ENCODE results near the gene TMEM39A. TPM values are rescaled to one million over a fixed set of nuclear protein-coding genes. Genes with fewer than 3 reads are reported as not detected.

The TMEM39A gene
- total and polyA plus RNA-seq, 12 donors = 10.4 to 70.5 (median 36.2) TPM

GRCh38 chr3:119507404-119507803 is 44.0 kb upstream of the TMEM39A start:
- Histone ChIP-seq H3K4me3 (no peak overlapping the region), H3K27ac (no peak overlapping the region), H3K36me3 (replicated peaks in 1 of 2) (peaks cover 0 to 24% of the 10 kb centered on the region in 2 donors), H3K9me3 (replicated peaks in 1 of 3) (no peaks in the 10 kb centered on the region), H3K4me1 (replicated peaks in 1 of 2) (peaks cover 0 to 5% of the 10 kb centered on the region in 2 donors), H3K27me3 (no peaks in the 10 kb centered on the region)
- WGBS, 4 donors = 94 to 98% (median 96%) methylated on average over 2 of the region's 2 CpGs
- intact Hi-C loops (cut with DNase I) = no loop called here
- no peak for DNase-seq
- TF ChIP-seq CTCF (IDR thresholded peaks at IDR 0.05) = no peak
- no peak for TF ChIP-seq POLR2A (IDR thresholded peaks at IDR 0.05)

- Histone ChIP-seq H3K27me3 (no peaks in the 10 kb centered on the region), H3K4me1 (replicated peaks in 1 of 2) (peaks cover 0 to 5% of the 10 kb centered on the region in 2 donors), H3K4me3 (peak overlapping the region in 1 of 4 donors; percentile 18), H3K9me3 (replicated peaks in 1 of 3) (no peaks in the 10 kb centered on the region), H3K27ac (no peak overlapping the region), H3K36me3 (replicated peaks in 1 of 2) (peaks cover 0 to 24% of the 10 kb centered on the region in 2 donors)
- DNase-seq = no peak
- 32 to 44% (median 40%) methylated on average over 4 of the region's 4 CpGs for WGBS, 4 donors
- no peak for TF ChIP-seq POLR2A (IDR thresholded peaks at IDR 0.05)
- no peak for TF ChIP-seq CTCF (IDR thresholded peaks at IDR 0.05)
- intact Hi-C loops (cut with DNase I) = no loop called here
Measured at GRCh38 chr3:119506631-119507030, 43.2 kb upstream of the TMEM39A start.

- H3K4me3 ChIP-seq = no peak overlapping the region
- no peaks in the 10 kb centered on the region for H3K27me3 ChIP-seq
- no peaks in the 10 kb centered on the region for H3K9me3 ChIP-seq (replicated peaks in 1 of 3)
- 55 to 67% (median 57%) methylated on average over 2 of the region's 2 CpGs for WGBS, 4 donors
- no peak overlapping the region for H3K27ac ChIP-seq
- intact Hi-C loops (cut with DNase I) = no loop called here
- H3K36me3 ChIP-seq (replicated peaks in 1 of 2) = peaks cover 0 to 8% of the 10 kb centered on the region in 2 donors
- no peak for DNase-seq
- TF ChIP-seq CTCF (IDR thresholded peaks at IDR 0.05) = no peak
- no peak for TF ChIP-seq POLR2A (IDR thresholded peaks at IDR 0.05)
- peaks cover 16 to 31% of the 10 kb centered on the region in 2 donors for H3K4me1 ChIP-seq (replicated peaks in 1 of 2)
Measured at GRCh38 chr3:119500901-119501300, 37.5 kb upstream of the TMEM39A start.

GRCh38 chr3:119500265-119500664 is 36.9 kb upstream of the TMEM39A start:
- no peak for DNase-seq
- H3K36me3 ChIP-seq (replicated peaks in 1 of 2) = peaks cover 0 to 8% of the 10 kb centered on the region in 2 donors
- no peaks in the 10 kb centered on the region for H3K27me3 ChIP-seq
- H3K9me3 ChIP-seq (replicated peaks in 1 of 3) = no peaks in the 10 kb centered on the region
- 75 to 88% (median 85%) methylated on average over 4 of the region's 4 CpGs for WGBS, 4 donors
- no peak for TF ChIP-seq CTCF (IDR thresholded peaks at IDR 0.05)
- TF ChIP-seq POLR2A (IDR thresholded peaks at IDR 0.05) = no peak
- peak overlapping the region in 1 of 5 donors; percentile 22 for H3K27ac ChIP-seq
- intact Hi-C loops (cut with DNase I) = no loop called here
- H3K4me1 ChIP-seq (replicated peaks in 1 of 2) = peaks cover 16 to 31% of the 10 kb centered on the region in 2 donors
- H3K4me3 ChIP-seq = peak overlapping the region in 1 of 4 donors; percentile 12
